Adrenal gland (tissue), 19 donors: Measurements from ENCODE around the gene TMEM179B. TPM values are rescaled to one million over a fixed set of nuclear protein-coding genes. Genes with fewer than 3 reads are reported as not detected.
"Not testable (repeated sequence)": the region's sequence is repeated elsewhere in the genome, so short reads cannot be mapped to it uniquely, and the experiment has no call there.

Source experiments
- DNase-seq, 7 donors: peaks; one replicate each; pipeline ENCODE4 v3.0.0-alpha.2; 2019 to 2020
- H3K27ac ChIP-seq, 5 donors: fragments of 200-600 bp; sonication (generic) in 4 of 5; 1 replicate in 3 of 5; 2 replicates in 2 of 5; pipeline versions ENCODE4 v1.5.1 to v1.8.0; 2016 to 2020; ENCODE audit warnings: mild to moderate bottlenecking in 1 of 5
- H3K27me3 ChIP-seq: fragments of 200-600 bp; 2 replicates; pipeline ENCODE4 v1.8.0; 2021
- H3K36me3 ChIP-seq, 2 donors: fragments of 200-600 bp; replicated peaks in 1 of 2; 1 replicate in 1 of 2; 2 replicates in 1 of 2; pipeline versions ENCODE4 v1.5.1 to v1.8.0; 2018 to 2022
- H3K4me1 ChIP-seq, 2 donors: fragments of 200-600 bp; replicated peaks in 1 of 2; 1 replicate in 1 of 2; 2 replicates in 1 of 2; pipeline versions ENCODE4 v1.5.1 to v1.8.0; 2018 to 2021
- H3K4me3 ChIP-seq, 4 donors: fragments of 200-600 bp; sonication (generic) in 3 of 4; one replicate each; pipeline ENCODE4 v1.5.1; 2016 to 2018
- H3K9me3 ChIP-seq, 3 donors: fragments of 200-600 bp; sonication (generic) in 1 of 3; replicated peaks in 1 of 3; 1 replicate in 2 of 3; 2 replicates in 1 of 3; pipeline versions ENCODE4 v1.5.1 to v1.8.0; 2016 to 2021
- CTCF ChIP-seq, 6 experiments: fragments of 450-650 bp in 4 of 6; fragments of 200-600 bp in 2 of 6; sonication (generic) in 1 of 6; IDR thresholded peaks; 1 replicate in 5 of 6; 2 replicates in 1 of 6; pipeline versions ENCODE4 v1.5.1 to v1.8.0; 2016 to 2021; ENCODE audit warnings: antibody characterized with exemption in 6 of 6, mild to moderate bottlenecking in 2 of 6, moderate library complexity in 1 of 6
- POLR2A ChIP-seq, 2 donors: fragments of 450-650 bp; IDR thresholded peaks; one replicate each; pipeline ENCODE4 v1.6.1; 2017; ENCODE audit warnings: antibody characterized with exemption in 2 of 2, mild to moderate bottlenecking in 2 of 2, moderate library complexity in 1 of 2
- WGBS, 4 donors: extraction: QIAGEN DNeasy Blood & Tissue Kit in 2 of 4; methylation state at CpG; one replicate each; pipeline versions ENCODE4 v1.1.5 to v1.1.7; 2013 to 2017; 5-methylcytosine and 5-hydroxymethylcytosine counted together
- intact Hi-C, 2 donors: fragments of 100-400 bp; cut with DNase I; formaldehyde crosslinking; loops; one replicate each; pipeline versions ENCODE4 v1.14.1 to v1.15.0; 2022 to 2023
- long read RNA-seq, 10 donors: library from polyadenylated mRNA in 3 of 10; unstranded in 2 of 10; stranded (forward) in 1 of 10; transcript quantifications; one replicate each; pipeline ENCODE4 v2.0.0 and lab custom pipeline, GENCODE V29; 2021 to 2026
- polyA plus RNA-seq, 3 donors: library from polyadenylated mRNA; stranded (reverse); fragments of 200-250 nt in 2 of 3; fragments of 350-450 nt in 1 of 3; fragmentation: Illumina TruSeq in 1 of 3; extraction: RNeasy Lipid Tissue Mini Kit (QIAGEN cat#74804) in 1 of 3; gene quantifications; one replicate each; pipeline ENCODE4 v1.2.3, GENCODE V29; 2013 to 2014
- total RNA-seq, 9 donors: library from RNA; depleted of rRNA in 4 of 9; stranded (reverse); fragments of >200 nt in 4 of 9; fragments of 120-200 nt in 1 of 9; fragmentation: NEBNext Ultra II Directional in 1 of 9; extraction: Animal tissue kit (Norgen Biotek cat#: 25700) in 1 of 9; gene quantifications; one replicate each; pipeline versions ENCODE4 v1.1.0 to v1.2.4, GENCODE V29; 2013 to 2023
- donor health status: healthy with polysubstance abuse.
- donor health status: Bipolar disorder and iron deficiency.
- donor health status: DM: yes; HTN: yes; CAD: no.
- donor health status: DM: no; HTN: no; CAD: no.
- donor health status: DM: no; HTN: no; CAD: no.
- donor health status: DM: yes; HTN: yes; CAD: no.

TMEM179B gene
- total RNA-seq (100 to 1,000 TPM in 3 of 9 donors, 10 to 100 TPM in 6; 55.4 to 217 (median 72.6) TPM), polyA plus RNA-seq (10 to 100 TPM; 37.2 to 97.7 (median 66.6) TPM)
- long read RNA-seq, donor 1, transcript TMEM179B-201 (5 exons, 1,023 nt): major isoform, 76 of 204 reads
- long read RNA-seq, donor 1, partial matches to known transcripts: 18 of 204 reads
- long read RNA-seq, donor 1, other reads (novel, unspliced or antisense): 109 of 204 reads
- long read RNA-seq, donor 2, transcript TMEM179B-201 (5 exons, 1,023 nt): major isoform, 39 of 87 reads
- long read RNA-seq, donor 2, partial matches to known transcripts: 10 of 87 reads
- long read RNA-seq, donor 2, other reads (novel, unspliced or antisense): 35 of 87 reads
- long read RNA-seq, donor 3, transcript TMEM179B-201 (5 exons, 1,023 nt): major isoform, 54 of 230 reads
- long read RNA-seq, donor 3, partial matches to known transcripts: 99 of 230 reads
- long read RNA-seq, donor 3, other reads (novel, unspliced or antisense): 75 of 230 reads
- long read RNA-seq, donor 4, transcript TMEM179B-201 (5 exons, 1,023 nt): major isoform, 75 of 78 reads
- long read RNA-seq, donor 4, partial matches to known transcripts: 2 of 78 reads
- long read RNA-seq, donor 4, other reads (novel, unspliced or antisense): 1 of 78 reads
- long read RNA-seq, donor 5, transcript TMEM179B-201 (5 exons, 1,023 nt): major isoform, 107 of 131 reads
- long read RNA-seq, donor 5, partial matches to known transcripts: 6 of 131 reads
- long read RNA-seq, donor 5, other reads (novel, unspliced or antisense): 15 of 131 reads
- long read RNA-seq, donor 6, transcript TMEM179B-201 (5 exons, 1,023 nt): major isoform, 53 of 61 reads
- long read RNA-seq, donor 6, partial matches to known transcripts: 1 of 61 reads
- long read RNA-seq, donor 6, other reads (novel, unspliced or antisense): 6 of 61 reads
- long read RNA-seq, donor 7, transcript TMEM179B-201 (5 exons, 1,023 nt): major isoform, 16 of 16 reads
- long read RNA-seq, donor 7, partial matches to known transcripts: 0 of 16 reads
- long read RNA-seq, donor 7, other reads (novel, unspliced or antisense): 0 of 16 reads
- long read RNA-seq, donor 8, transcript TMEM179B-201 (5 exons, 1,023 nt): major isoform, 50 of 71 reads
- long read RNA-seq, donor 8, partial matches to known transcripts: 20 of 71 reads
- long read RNA-seq, donor 8, other reads (novel, unspliced or antisense): 0 of 71 reads
- long read RNA-seq, donor 9, transcript TMEM179B-201 (5 exons, 1,023 nt): major isoform, 43 of 111 reads
- long read RNA-seq, donor 9, partial matches to known transcripts: 0 of 111 reads
- long read RNA-seq, donor 9, other reads (novel, unspliced or antisense): 68 of 111 reads
- long read RNA-seq, donor 10, transcript TMEM179B-201 (5 exons, 1,023 nt): major isoform, 24 of 24 reads
- long read RNA-seq, donor 10, partial matches to known transcripts: 0 of 24 reads
- long read RNA-seq, donor 10, other reads (novel, unspliced or antisense): 0 of 24 reads

- H3K36me3 ChIP-seq: peaks cover 0 to 23% of the 10 kb centered on the region in 2 donors
- peak within 1 kb of the TSS; percentile 87 to 99 (median 99) for H3K27ac ChIP-seq
- TF ChIP-seq CTCF (IDR thresholded peaks at IDR 0.05): peak in 3 of 6 experiments; percentile 7 to 62 (median 46)
- TF ChIP-seq POLR2A (IDR thresholded peaks at IDR 0.05): peak; percentile 83 to 98
- no peaks in the 10 kb centered on the region for H3K9me3 ChIP-seq
- DNase-seq: peak; percentile 98 to 99 (median 99)
- H3K27me3 ChIP-seq: no peaks in the 10 kb centered on the region
- intact Hi-C loops: loop anchor here in 1 of 2 donors (5.0 kb wide), 1 partner anchor 75 kb away; no protein-coding TSS in a partner anchor
- peaks cover 32 to 39% of the 10 kb centered on the region in 2 donors for H3K4me1 ChIP-seq
- H3K4me3 ChIP-seq: peak within 1 kb of the TSS; percentile 63 to 96 (median 86)
- WGBS, 4 donors: 0 to 1% (median 0%) methylated on average over 19 to 88 of the region's 88 CpGs
These were observed at the start of gene TMEM179B for GRCh38 chr11:62787005-62787759. Gene TMEM179B (plus strand): TSS chr11:62787402. CDS start chr11:62787432, 30 bp downstream.

GRCh38 chr11:62747475-62748160 lies 39.6 kb upstream of the TMEM179B start:
- peaks cover 0 to 13% of the 10 kb centered on the region in 2 donors for H3K36me3 ChIP-seq
- 80 to 88% (median 83%) methylated on average over 8 to 9 of the region's 9 CpGs for WGBS, 4 donors
- no peaks in the 10 kb centered on the region for H3K27me3 ChIP-seq
- H3K4me1 ChIP-seq: peaks cover 0 to 4% of the 10 kb centered on the region in 2 donors
- DNase-seq: no peak
- no peaks in the 10 kb centered on the region for H3K9me3 ChIP-seq
- TF ChIP-seq POLR2A (IDR thresholded peaks at IDR 0.05) (no peak), CTCF (IDR thresholded peaks at IDR 0.05) (no peak)
- intact Hi-C loops: no loop called here
- no peak overlapping the region for H3K4me3 ChIP-seq
- H3K27ac ChIP-seq: no peak overlapping the region

GRCh38 chr11:62749931-62750330 lies 37.3 kb upstream of the TMEM179B start:
- intact Hi-C loops: not testable (repeated sequence)

More at GRCh38 chr11:62749931-62750330, 37.3 kb upstream of the TMEM179B start:
- H3K27me3 ChIP-seq, H3K4me3 ChIP-seq, H3K27ac ChIP-seq, DNase-seq, H3K9me3 ChIP-seq: not testable (repeated sequence)
- Histone ChIP-seq H3K36me3 (peaks cover 0 to 13% of the 10 kb centered on the region in 2 donors), H3K4me1 (peaks cover 5 to 16% of the 10 kb centered on the region in 2 donors)
- WGBS, 4 donors: 90 to 96% (median 94%) methylated on average over 3 to 5 of the region's 5 CpGs
